Measurements from ENCODE around the gene GABRG3.

GABRG3 gene

DNA sequence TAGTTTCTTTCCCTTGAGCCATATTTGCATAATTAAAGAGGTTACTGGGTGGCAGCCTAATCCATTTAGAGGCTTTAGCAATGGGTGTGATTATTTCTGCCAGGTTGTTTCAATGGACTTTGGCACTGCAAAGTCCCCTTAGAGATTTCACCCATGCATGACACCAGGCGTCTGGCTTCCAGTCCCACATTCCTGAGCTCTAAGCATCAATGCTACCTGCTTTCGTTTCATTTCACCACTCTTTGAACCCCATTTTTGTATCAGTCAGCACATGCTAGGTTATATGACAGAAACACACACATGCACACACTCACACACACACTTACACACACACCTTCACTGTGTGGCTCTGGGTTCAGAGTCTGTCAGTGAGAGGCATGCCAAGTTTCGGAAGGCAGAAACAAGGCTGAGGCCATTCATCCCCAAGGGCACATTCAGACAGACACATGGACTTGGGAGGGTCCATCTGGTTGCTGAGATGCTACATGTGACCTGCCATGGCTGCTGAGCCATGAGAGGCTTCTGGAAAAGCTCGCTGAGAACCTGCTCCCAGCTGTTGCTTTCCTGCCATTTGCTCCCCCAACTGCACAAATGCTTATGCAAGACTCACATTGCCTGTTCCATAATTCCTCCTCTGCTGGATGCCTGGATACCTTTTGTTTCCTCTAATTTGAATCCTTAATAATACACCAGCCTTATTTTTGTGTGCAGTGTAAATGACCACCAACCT lies 354.1 kb downstream of the GABRG3 start:
- H3K4me1 ChIP-seq (ENCODE audit: control insufficient read depth, insufficient read depth, low read length, unreplicated experiment) = no peaks in the 10 kb centered on the region
- H3K36me3 ChIP-seq (ENCODE audit: insufficient read depth, low read length) = no peaks in the 10 kb centered on the region
- no peak overlapping the region for H3K4me3 ChIP-seq (ENCODE audit: low read depth, low read length)
- H3K79me2 ChIP-seq (ENCODE audit: control insufficient read depth, insufficient read depth, low read length, unreplicated experiment) = no peaks in the 10 kb centered on the region
- no peaks in the 10 kb centered on the region for H3K27me3 ChIP-seq (ENCODE audit: insufficient read depth, low read length)
- H2AFZ ChIP-seq (ENCODE audit: low read length, unreplicated experiment) = no peak overlapping the region
- H3K27ac ChIP-seq (ENCODE audit: low read depth, low read length) = no peak overlapping the region

DNA sequence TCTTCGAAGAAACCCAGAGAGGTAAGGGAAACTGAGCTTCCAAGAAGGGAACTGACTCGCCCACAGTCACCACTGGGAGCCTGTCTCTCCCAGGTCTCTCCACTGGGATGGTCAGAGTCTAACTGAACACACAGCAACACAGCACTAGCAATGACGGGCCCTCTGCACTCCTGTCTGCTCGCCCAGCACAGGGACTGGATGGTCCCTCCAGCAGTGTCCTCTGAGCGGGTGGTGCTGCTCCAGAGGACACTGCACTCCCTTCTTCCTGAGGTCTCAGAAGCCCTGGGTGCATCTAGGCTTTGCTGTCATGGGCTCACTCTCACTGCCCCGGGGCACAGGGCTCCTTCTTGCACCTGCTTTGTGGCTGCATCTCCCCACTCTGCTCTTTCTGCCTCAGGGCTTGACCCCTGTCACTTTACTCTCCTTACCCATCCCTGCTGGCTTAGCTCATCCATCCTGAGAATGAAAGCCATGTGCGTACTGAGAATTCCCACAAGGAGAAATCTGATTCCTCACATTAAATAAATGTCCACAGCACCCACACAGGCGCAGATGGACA lies 356.6 kb downstream of the GABRG3 start:
- H3K79me2 ChIP-seq (ENCODE audit: control insufficient read depth, insufficient read depth, low read length, unreplicated experiment) = no peaks in the 10 kb centered on the region
- H3K4me3 ChIP-seq (ENCODE audit: low read depth, low read length) = no peak overlapping the region
- no peak overlapping the region for H2AFZ ChIP-seq (ENCODE audit: low read length, unreplicated experiment)
- H3K27me3 ChIP-seq (ENCODE audit: insufficient read depth, low read length) = no peaks in the 10 kb centered on the region
- H3K27ac ChIP-seq (ENCODE audit: low read depth, low read length) = no peak overlapping the region
- H3K4me1 ChIP-seq (ENCODE audit: control insufficient read depth, insufficient read depth, low read length, unreplicated experiment) = no peaks in the 10 kb centered on the region
- H3K36me3 ChIP-seq (ENCODE audit: insufficient read depth, low read length) = no peaks in the 10 kb centered on the region

DNA sequence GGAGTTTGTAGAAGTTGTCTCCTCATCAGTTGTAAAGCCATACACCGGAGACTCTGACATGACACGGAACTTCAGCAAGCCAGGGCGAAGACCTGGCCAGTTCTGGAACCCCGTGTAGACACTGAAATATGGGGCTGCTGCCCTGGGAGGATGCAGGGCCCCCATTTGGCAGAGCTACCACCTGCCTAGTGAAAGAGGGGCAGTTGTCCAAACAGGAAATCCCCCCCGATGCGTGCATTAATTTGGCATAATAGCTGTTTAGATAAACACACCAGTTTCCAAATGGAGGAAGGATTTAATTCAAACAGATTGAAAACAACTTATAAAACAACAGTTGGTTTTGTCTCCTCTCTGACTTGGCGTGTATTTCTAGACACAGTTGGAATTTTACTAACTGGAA lies 357.2 kb downstream of the GABRG3 start:
- no peak overlapping the region for H2AFZ ChIP-seq (ENCODE audit: low read length, unreplicated experiment)
- H3K27me3 ChIP-seq (ENCODE audit: insufficient read depth, low read length) = no peaks in the 10 kb centered on the region
- no peaks in the 10 kb centered on the region for H3K4me1 ChIP-seq (ENCODE audit: control insufficient read depth, insufficient read depth, low read length, unreplicated experiment)
- H3K4me3 ChIP-seq (ENCODE audit: low read depth, low read length) = no peak overlapping the region
- H3K36me3 ChIP-seq (ENCODE audit: insufficient read depth, low read length) = no peaks in the 10 kb centered on the region
- no peaks in the 10 kb centered on the region for H3K79me2 ChIP-seq (ENCODE audit: control insufficient read depth, insufficient read depth, low read length, unreplicated experiment)
- no peak overlapping the region for H3K27ac ChIP-seq (ENCODE audit: low read depth, low read length)

DNA sequence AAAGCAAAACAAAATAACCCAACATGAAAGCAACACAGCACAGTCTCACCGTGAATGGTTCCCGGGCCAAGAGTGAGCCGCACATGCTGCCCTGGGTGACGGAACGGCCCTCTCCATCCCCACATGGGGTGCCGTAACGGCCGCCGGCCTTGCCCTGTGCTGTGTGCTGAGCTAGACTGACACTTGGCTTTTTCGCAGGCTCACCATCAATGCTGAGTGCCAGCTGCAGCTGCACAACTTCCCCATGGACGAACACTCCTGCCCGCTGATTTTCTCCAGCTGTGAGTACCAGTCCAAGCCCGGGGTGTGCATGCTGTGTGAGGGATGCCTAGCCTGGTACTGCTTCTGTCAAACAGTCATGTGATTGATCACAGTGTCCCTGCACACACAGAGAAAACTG lies 357.6 kb downstream of the GABRG3 start:
- Histone ChIP-seq H3K79me2 (ENCODE audit: control insufficient read depth, insufficient read depth, low read length, unreplicated experiment) (no peaks in the 10 kb centered on the region), H3K36me3 (ENCODE audit: insufficient read depth, low read length) (no peaks in the 10 kb centered on the region), H2AFZ (ENCODE audit: low read length, unreplicated experiment) (no peak overlapping the region), H3K27me3 (ENCODE audit: insufficient read depth, low read length) (no peaks in the 10 kb centered on the region), H3K4me1 (ENCODE audit: control insufficient read depth, insufficient read depth, low read length, unreplicated experiment) (no peaks in the 10 kb centered on the region), H3K4me3 (ENCODE audit: low read depth, low read length) (no peak overlapping the region), H3K27ac (ENCODE audit: low read depth, low read length) (no peak overlapping the region)

DNA sequence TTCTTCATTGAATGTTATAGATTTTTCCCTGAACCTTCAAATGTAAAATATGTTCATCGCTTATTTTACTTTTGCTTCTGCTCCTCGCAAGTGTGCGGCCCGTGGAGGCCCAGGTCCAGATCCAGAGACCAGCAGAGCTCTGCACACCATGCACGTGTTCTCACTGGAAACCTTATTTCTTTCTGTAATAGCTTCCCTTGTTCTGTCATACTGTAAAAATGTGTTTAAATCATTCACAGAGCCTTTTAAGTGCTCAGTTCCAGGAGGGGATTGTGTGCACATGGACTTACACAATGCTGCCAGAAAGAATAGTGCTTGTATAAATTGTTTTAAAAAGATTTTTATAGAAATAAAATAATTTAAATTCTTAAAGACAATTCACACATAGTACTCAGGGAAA lies 359.3 kb downstream of the GABRG3 start:
- Histone ChIP-seq H3K27ac (ENCODE audit: low read depth, low read length) (no peak overlapping the region), H3K27me3 (ENCODE audit: insufficient read depth, low read length) (no peaks in the 10 kb centered on the region), H3K4me3 (ENCODE audit: low read depth, low read length) (no peak overlapping the region), H3K4me1 (ENCODE audit: control insufficient read depth, insufficient read depth, low read length, unreplicated experiment) (no peaks in the 10 kb centered on the region), H2AFZ (ENCODE audit: low read length, unreplicated experiment) (no peak overlapping the region), H3K36me3 (ENCODE audit: insufficient read depth, low read length) (no peaks in the 10 kb centered on the region), H3K79me2 (ENCODE audit: control insufficient read depth, insufficient read depth, low read length, unreplicated experiment) (no peaks in the 10 kb centered on the region)

DNA sequence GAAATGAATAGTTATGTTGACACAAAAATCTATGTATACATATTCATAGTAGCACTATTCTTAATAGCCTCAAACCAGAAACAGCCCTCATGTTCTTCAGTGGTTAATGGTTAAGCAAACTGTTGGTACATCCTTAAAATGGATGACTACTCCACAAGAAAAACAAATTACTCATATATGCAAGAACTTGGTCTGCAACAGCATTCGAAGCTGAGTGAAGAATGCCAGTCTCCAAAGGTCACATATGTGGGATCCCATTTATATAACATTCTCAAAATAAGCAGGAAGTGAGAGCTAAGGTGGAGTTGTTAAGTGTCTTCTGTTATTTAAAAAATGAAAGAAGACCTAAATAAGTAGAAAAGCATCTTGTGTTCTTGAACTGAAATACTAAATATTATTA lies 365.7 kb downstream of the GABRG3 start:
- Histone ChIP-seq H3K36me3 (ENCODE audit: insufficient read depth, low read length) (no peaks in the 10 kb centered on the region), H3K27ac (ENCODE audit: low read depth, low read length) (no peak overlapping the region), H3K4me3 (ENCODE audit: low read depth, low read length) (no peak overlapping the region), H3K4me1 (ENCODE audit: control insufficient read depth, insufficient read depth, low read length, unreplicated experiment) (no peaks in the 10 kb centered on the region), H3K79me2 (ENCODE audit: control insufficient read depth, insufficient read depth, low read length, unreplicated experiment) (no peaks in the 10 kb centered on the region), H3K27me3 (ENCODE audit: insufficient read depth, low read length) (no peaks in the 10 kb centered on the region), H2AFZ (ENCODE audit: low read length, unreplicated experiment) (no peak overlapping the region)

DNA sequence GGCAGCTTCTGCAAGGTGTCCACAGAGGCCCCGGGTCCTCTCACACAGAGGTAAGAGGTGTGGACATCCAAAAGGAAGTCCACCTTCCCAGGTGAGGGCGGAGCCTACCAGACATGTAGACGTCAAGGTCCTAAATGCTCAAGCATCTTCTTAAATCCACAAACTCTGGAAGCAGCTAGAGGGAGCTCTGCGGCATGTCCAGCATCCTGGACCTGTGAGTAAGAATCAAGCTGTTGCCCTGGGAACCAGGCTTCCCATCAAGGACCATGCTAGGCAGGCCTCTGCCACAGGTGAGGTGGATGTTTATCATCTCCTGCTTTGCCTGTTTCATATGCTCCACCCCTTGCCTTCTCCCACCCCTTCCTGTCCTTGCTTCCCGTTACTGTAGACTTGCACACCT lies 368.2 kb downstream of the GABRG3 start:
- Histone ChIP-seq H2AFZ (ENCODE audit: low read length, unreplicated experiment) (no peak overlapping the region), H3K79me2 (ENCODE audit: control insufficient read depth, insufficient read depth, low read length, unreplicated experiment) (no peaks in the 10 kb centered on the region), H3K4me3 (ENCODE audit: low read depth, low read length) (no peak overlapping the region), H3K27me3 (ENCODE audit: insufficient read depth, low read length) (no peaks in the 10 kb centered on the region), H3K36me3 (ENCODE audit: insufficient read depth, low read length) (no peaks in the 10 kb centered on the region), H3K4me1 (ENCODE audit: control insufficient read depth, insufficient read depth, low read length, unreplicated experiment) (no peaks in the 10 kb centered on the region), H3K27ac (ENCODE audit: low read depth, low read length) (no peak overlapping the region)

DNA sequence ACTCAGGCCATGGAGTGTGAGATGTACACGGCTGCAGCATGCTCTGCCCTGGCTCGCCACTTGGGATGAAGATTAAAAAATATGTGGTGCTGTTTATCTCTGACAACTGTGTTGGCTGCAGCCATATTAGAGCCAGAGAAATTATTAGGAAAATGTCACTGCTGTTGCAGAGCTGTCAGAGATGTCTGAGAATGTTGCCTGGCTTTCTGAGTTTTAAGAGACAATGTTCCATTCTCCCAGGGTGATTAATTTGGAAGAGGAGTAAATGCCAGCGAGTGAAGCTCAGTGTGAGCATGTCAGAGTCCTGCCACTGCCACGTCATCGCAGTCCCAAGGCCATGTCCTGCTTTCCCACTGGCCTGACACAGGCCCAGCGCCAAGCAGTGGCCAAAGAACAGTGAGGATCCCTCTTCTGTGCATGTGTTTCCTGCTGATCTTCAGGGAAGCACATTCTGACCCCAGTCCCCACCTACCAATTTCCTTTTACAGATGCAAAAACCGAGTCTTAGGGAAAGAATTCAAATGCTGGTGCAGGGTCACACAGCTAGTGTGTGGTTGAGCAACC lies 370.9 kb downstream of the GABRG3 start:
- Histone ChIP-seq H3K4me3 (ENCODE audit: low read depth, low read length) (no peak overlapping the region), H3K27me3 (ENCODE audit: insufficient read depth, low read length) (no peaks in the 10 kb centered on the region), H3K27ac (ENCODE audit: low read depth, low read length) (no peak overlapping the region), H3K79me2 (ENCODE audit: control insufficient read depth, insufficient read depth, low read length, unreplicated experiment) (no peaks in the 10 kb centered on the region), H2AFZ (ENCODE audit: low read length, unreplicated experiment) (no peak overlapping the region), H3K36me3 (ENCODE audit: insufficient read depth, low read length) (no peaks in the 10 kb centered on the region), H3K4me1 (ENCODE audit: control insufficient read depth, insufficient read depth, low read length, unreplicated experiment) (no peaks in the 10 kb centered on the region)

DNA sequence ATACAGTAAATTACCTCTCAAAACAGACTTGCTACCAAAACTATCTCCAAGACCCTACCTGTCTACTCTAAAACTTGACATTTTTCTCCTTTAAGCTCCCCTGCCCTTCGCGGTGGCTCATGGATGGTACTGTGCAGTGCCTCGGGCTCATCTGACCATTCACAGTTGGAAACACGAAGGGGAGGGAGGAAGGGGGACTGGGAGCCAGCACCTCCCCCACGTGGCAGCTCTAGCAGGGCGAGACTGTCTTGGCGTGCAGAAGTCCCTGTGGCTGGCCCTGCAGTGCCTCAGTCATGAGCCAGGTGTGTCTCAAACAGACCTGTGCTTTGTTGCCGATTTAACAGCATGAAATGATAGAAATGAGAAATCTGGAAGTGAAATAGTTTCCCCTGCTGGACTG lies 372.0 kb downstream of the GABRG3 start:
- Histone ChIP-seq H3K4me1 (ENCODE audit: control insufficient read depth, insufficient read depth, low read length, unreplicated experiment) (no peaks in the 10 kb centered on the region), H3K36me3 (ENCODE audit: insufficient read depth, low read length) (no peaks in the 10 kb centered on the region), H3K27ac (ENCODE audit: low read depth, low read length) (no peak overlapping the region), H2AFZ (ENCODE audit: low read length, unreplicated experiment) (no peak overlapping the region), H3K79me2 (ENCODE audit: control insufficient read depth, insufficient read depth, low read length, unreplicated experiment) (no peaks in the 10 kb centered on the region), H3K4me3 (ENCODE audit: low read depth, low read length) (no peak overlapping the region), H3K27me3 (ENCODE audit: insufficient read depth, low read length) (no peaks in the 10 kb centered on the region)

DNA sequence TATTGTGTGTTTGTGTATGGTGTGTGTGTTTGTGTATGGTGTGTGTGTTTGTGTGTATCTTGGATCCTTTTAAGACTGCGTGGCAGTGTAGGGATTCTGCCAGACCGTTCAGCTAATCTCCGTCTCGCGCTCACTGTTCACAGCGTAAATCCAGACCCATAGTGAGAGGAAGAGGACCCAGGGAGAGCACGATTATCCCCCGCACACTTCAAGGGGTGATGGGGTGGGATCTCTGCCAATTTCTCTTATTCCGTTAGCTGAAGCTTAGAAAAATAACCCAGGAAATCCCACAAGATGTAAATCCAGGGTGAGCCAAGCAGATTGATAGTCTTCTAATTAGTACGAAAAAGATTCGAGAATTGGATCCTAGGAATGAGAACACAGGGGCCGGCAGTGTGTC lies 381.2 kb downstream of the GABRG3 start:
- Histone ChIP-seq H3K36me3 (ENCODE audit: insufficient read depth, low read length) (no peaks in the 10 kb centered on the region), H3K79me2 (ENCODE audit: control insufficient read depth, insufficient read depth, low read length, unreplicated experiment) (no peaks in the 10 kb centered on the region), H3K4me1 (ENCODE audit: control insufficient read depth, insufficient read depth, low read length, unreplicated experiment) (no peaks in the 10 kb centered on the region), H3K4me3 (ENCODE audit: low read depth, low read length) (no peak overlapping the region), H3K27ac (ENCODE audit: low read depth, low read length) (no peak overlapping the region), H2AFZ (ENCODE audit: low read length, unreplicated experiment) (no peak overlapping the region), H3K27me3 (ENCODE audit: insufficient read depth, low read length) (no peaks in the 10 kb centered on the region)

DNA sequence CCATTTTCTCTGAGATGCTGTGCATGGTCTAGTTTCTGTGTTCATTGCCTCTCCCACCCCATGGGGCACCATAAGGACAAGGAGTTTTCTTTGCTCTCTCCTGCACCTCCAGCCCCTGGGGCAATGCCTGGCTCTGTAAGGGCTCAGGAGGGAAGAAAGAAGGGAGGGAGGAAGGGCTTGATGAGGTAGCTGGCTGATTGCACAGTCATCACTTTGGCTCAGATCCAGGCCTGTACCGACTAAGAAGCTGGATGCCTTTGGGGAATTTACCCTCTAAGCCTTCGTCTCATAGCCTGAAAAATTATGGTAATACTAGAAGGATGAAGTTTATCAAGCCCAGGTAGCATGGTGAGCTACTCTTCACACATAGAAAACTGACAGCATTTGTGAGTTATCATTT lies 382.9 kb downstream of the GABRG3 start:
- Histone ChIP-seq H3K27me3 (ENCODE audit: insufficient read depth, low read length) (no peaks in the 10 kb centered on the region), H3K4me3 (ENCODE audit: low read depth, low read length) (no peak overlapping the region), H3K79me2 (ENCODE audit: control insufficient read depth, insufficient read depth, low read length, unreplicated experiment) (no peaks in the 10 kb centered on the region), H3K36me3 (ENCODE audit: insufficient read depth, low read length) (no peaks in the 10 kb centered on the region), H3K4me1 (ENCODE audit: control insufficient read depth, insufficient read depth, low read length, unreplicated experiment) (no peaks in the 10 kb centered on the region), H2AFZ (ENCODE audit: low read length, unreplicated experiment) (no peak overlapping the region), H3K27ac (ENCODE audit: low read depth, low read length) (no peak overlapping the region)
